Measurements from ENCODE around the gene RBM5.
"Not testable (repeated sequence)": the region's sequence is repeated elsewhere in the genome, so short reads cannot be mapped to it uniquely, and the experiment has no call there.

The RBM5 gene

GRCh38 chr3:50078091-50078490 lies 10.6 kb upstream of the RBM5 start:
- Histone ChIP-seq H3K9ac (ENCODE audit: low read depth, low read length, poor library complexity, severe bottlenecking) (no peak overlapping the region), H3K4me1 (ENCODE audit: insufficient read depth, low read length, poor library complexity, severe bottlenecking) (peaks cover 19% of the 10 kb centered on the region), H3K9me3 (ENCODE audit: insufficient read depth, low read depth, low read length) (no peaks in the 10 kb centered on the region), H3K79me2 (ENCODE audit: insufficient read depth, low read length) (no peaks in the 10 kb centered on the region), H4K20me1 (ENCODE audit: insufficient read depth, low read length, poor library complexity, severe bottlenecking) (no peaks in the 10 kb centered on the region), H3K4me3 (ENCODE audit: low read length, poor library complexity, severe bottlenecking) (no peak overlapping the region), H3K9me2 (replicated peaks; ENCODE audit: low read depth, low read length) (no peaks in the 10 kb centered on the region), H3K27me3 (ENCODE audit: insufficient read depth, low read length, poor library complexity, severe bottlenecking) (no peaks in the 10 kb centered on the region), H3F3A (ENCODE audit: low read depth) (peaks cover 11% of the 10 kb centered on the region), H3K36me3 (ENCODE audit: insufficient read depth, low read length) (peaks cover 30% of the 10 kb centered on the region; the same call in 1 of the 2 replicates), H3K4me2 (ENCODE audit: low read depth, low read length, poor library complexity, severe bottlenecking) (peak overlapping the region; percentile 7), H2AFZ (ENCODE audit: low read length) (no peak overlapping the region)
- TF ChIP-seq, protein P1, sequence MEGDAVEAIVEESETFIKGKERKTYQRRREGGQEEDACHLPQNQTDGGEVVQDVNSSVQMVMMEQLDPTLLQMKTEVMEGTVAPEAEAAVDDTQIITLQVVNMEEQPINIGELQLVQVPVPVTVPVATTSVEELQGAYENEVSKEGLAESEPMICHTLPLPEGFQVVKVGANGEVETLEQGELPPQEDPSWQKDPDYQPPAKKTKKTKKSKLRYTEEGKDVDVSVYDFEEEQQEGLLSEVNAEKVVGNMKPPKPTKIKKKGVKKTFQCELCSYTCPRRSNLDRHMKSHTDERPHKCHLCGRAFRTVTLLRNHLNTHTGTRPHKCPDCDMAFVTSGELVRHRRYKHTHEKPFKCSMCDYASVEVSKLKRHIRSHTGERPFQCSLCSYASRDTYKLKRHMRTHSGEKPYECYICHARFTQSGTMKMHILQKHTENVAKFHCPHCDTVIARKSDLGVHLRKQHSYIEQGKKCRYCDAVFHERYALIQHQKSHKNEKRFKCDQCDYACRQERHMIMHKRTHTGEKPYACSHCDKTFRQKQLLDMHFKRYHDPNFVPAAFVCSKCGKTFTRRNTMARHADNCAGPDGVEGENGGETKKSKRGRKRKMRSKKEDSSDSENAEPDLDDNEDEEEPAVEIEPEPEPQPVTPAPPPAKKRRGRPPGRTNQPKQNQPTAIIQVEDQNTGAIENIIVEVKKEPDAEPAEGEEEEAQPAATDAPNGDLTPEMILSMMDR (conservative IDR thresholded peaks at IDR 0.05; ENCODE audit: low read length), result no peak
- no peak for TF ChIP-seq EZH2phosphoT487 (IDR thresholded peaks at IDR 0.05; ENCODE audit: borderline replicate concordance)

DNA sequence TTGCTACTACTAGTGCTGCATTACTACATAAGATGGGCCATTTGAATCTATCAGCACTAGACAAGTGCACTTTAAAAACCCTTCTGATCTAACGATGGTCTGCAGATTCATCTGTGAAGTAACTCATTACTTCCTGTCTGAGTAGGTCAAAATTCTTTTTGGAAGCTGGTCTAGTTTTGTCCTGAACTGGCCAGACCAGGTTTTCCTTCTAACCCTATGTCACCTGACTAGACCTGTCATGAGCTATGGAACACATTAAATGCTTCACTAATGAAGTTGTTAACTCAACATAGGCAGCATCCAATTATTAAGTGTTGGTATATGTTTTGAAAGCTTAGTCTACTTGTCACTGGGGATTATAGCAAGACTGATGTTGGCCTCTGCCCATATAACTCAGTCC lies 10.1 kb upstream of the RBM5 start:
- no peak overlapping the region for H2AFZ ChIP-seq (ENCODE audit: low read length)
- H3K79me2 ChIP-seq (ENCODE audit: insufficient read depth, low read length), result no peaks in the 10 kb centered on the region
- peak overlapping the region; percentile 7 for H3K4me2 ChIP-seq (ENCODE audit: low read depth, low read length, poor library complexity, severe bottlenecking)
- H3K4me3 ChIP-seq (ENCODE audit: low read length, poor library complexity, severe bottlenecking), result no peak overlapping the region
- H4K20me1 ChIP-seq (ENCODE audit: insufficient read depth, low read length, poor library complexity, severe bottlenecking), result no peaks in the 10 kb centered on the region
- no peaks in the 10 kb centered on the region for H3K27me3 ChIP-seq (ENCODE audit: insufficient read depth, low read length, poor library complexity, severe bottlenecking)
- H3K4me1 ChIP-seq (ENCODE audit: insufficient read depth, low read length, poor library complexity, severe bottlenecking), result peaks cover 23% of the 10 kb centered on the region
- H3K36me3 ChIP-seq (ENCODE audit: insufficient read depth, low read length), result peaks cover 25% of the 10 kb centered on the region; the same call in 1 of the 2 replicates
- TF ChIP-seq, protein P1 (conservative IDR thresholded peaks at IDR 0.05; ENCODE audit: low read length), result no peak
- TF ChIP-seq EZH2phosphoT487 (IDR thresholded peaks at IDR 0.05; ENCODE audit: borderline replicate concordance), result no peak
- H3F3A ChIP-seq (ENCODE audit: low read depth), result peaks cover 14% of the 10 kb centered on the region
- H3K9me3 ChIP-seq (ENCODE audit: insufficient read depth, low read depth, low read length), result no peaks in the 10 kb centered on the region
- no peaks in the 10 kb centered on the region for H3K9me2 ChIP-seq (replicated peaks; ENCODE audit: low read depth, low read length)
- H3K9ac ChIP-seq (ENCODE audit: low read depth, low read length, poor library complexity, severe bottlenecking), result no peak overlapping the region

DNA sequence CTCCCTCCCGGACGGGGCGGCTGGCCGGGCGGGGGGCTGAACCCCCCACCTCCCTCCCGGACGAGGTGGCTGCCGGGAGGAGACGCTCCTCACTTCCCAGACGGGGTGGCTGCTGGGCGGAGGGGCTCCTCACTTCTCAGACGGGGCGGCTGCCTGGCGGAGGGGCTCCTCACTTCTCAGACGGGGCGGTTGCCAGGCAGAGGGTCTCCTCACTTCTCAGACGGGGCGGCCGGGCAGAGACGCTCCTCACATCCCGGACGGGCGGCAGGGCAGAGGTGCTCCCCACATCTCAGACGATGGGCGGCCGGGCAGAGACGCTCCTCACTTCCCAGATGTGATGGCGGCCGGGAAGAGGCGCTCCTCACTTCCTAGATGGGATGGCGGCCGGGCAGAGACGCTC lies 3.8 kb upstream of the RBM5 start:
- H3K9ac ChIP-seq (ENCODE audit: low read depth, low read length, poor library complexity, severe bottlenecking); H3K9me3 ChIP-seq (ENCODE audit: insufficient read depth, low read depth, low read length); H4K20me1 ChIP-seq (ENCODE audit: insufficient read depth, low read length, poor library complexity, severe bottlenecking); H2AFZ ChIP-seq (ENCODE audit: low read length); H3K9me2 ChIP-seq (replicated peaks; ENCODE audit: low read depth, low read length); H3K4me3 ChIP-seq (ENCODE audit: low read length, poor library complexity, severe bottlenecking); H3K27me3 ChIP-seq (ENCODE audit: insufficient read depth, low read length, poor library complexity, severe bottlenecking); H3K36me3 ChIP-seq (ENCODE audit: insufficient read depth, low read length); H3F3A ChIP-seq (ENCODE audit: low read depth); H3K4me2 ChIP-seq (ENCODE audit: low read depth, low read length, poor library complexity, severe bottlenecking): not testable (repeated sequence)
- H3K79me2 ChIP-seq (ENCODE audit: insufficient read depth, low read length), result peaks cover 12% of the 10 kb centered on the region
- H3K4me1 ChIP-seq (ENCODE audit: insufficient read depth, low read length, poor library complexity, severe bottlenecking), result peaks cover 17% of the 10 kb centered on the region

DNA sequence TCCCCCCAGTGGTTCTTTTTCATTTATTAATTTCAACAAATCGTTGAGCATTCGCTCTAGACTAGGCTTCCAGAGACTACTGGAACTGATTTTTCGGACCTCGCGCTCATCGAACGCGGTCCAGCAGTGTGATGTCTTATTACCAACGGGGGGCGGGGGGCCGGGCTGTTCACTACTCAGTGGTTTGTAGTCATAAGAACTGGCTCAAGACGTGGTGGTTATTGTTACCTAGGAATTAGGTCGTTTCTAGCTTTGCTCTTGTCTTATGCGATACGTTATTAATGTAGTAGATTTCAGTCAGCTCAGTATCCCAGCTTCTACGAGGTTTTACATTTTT lies 858 bp downstream of the RBM5 start:
- Histone ChIP-seq H3K9ac (ENCODE audit: low read depth, low read length, poor library complexity, severe bottlenecking) (peak overlapping the region; percentile 99), H3F3A (ENCODE audit: low read depth) (no peaks in the 10 kb centered on the region), H3K36me3 (ENCODE audit: insufficient read depth, low read length) (peaks cover 34% of the 10 kb centered on the region), H3K27me3 (ENCODE audit: insufficient read depth, low read length, poor library complexity, severe bottlenecking) (peaks cover 5% of the 10 kb centered on the region), H3K9me3 (ENCODE audit: insufficient read depth, low read depth, low read length) (no peaks in the 10 kb centered on the region), H4K20me1 (ENCODE audit: insufficient read depth, low read length, poor library complexity, severe bottlenecking) (peaks cover 44% of the 10 kb centered on the region), H3K4me1 (ENCODE audit: insufficient read depth, low read length, poor library complexity, severe bottlenecking) (peaks cover 26% of the 10 kb centered on the region), H3K9me2 (replicated peaks; ENCODE audit: low read depth, low read length) (no peaks in the 10 kb centered on the region), H3K4me2 (ENCODE audit: low read depth, low read length, poor library complexity, severe bottlenecking) (peak overlapping the region; percentile 74), H3K79me2 (ENCODE audit: insufficient read depth, low read length) (peaks cover 55% of the 10 kb centered on the region), H2AFZ (ENCODE audit: low read length) (peak overlapping the region; percentile 88; the same call in 1 of the 2 replicates), H3K4me3 (ENCODE audit: low read length, poor library complexity, severe bottlenecking) (peak overlapping the region; percentile 93)
- TF ChIP-seq EZH2phosphoT487 (IDR thresholded peaks at IDR 0.05; ENCODE audit: borderline replicate concordance), result no peak
- TF ChIP-seq, protein P1 (conservative IDR thresholded peaks at IDR 0.05; ENCODE audit: low read length), result no peak

Data from Loucy (cell line).